Psoas muscle (tissue), 8 donors: ENCODE results near the gene EGLN1. TPM values are rescaled to one million over a fixed set of nuclear protein-coding genes. Genes with fewer than 3 reads are reported as not detected.
"Not testable (repeated sequence)": the region's sequence is repeated elsewhere in the genome, so short reads cannot be mapped to it uniquely, and the experiment has no call there.

Experiments
- ATAC-seq, 4 donors: fragments of 200-7000 bp; cut with Tn5 transposase; one replicate each; pipeline ENCODE4 v1.9.1; 2020; ENCODE audit warnings: moderate library complexity in 3 of 4, mild to moderate bottlenecking in 2 of 4
- DNase-seq, 2 donors: peaks; one replicate each; pipeline ENCODE4 v3.0.0-alpha.2; 2020
- H3K27ac ChIP-seq: fragments of 200-600 bp; one replicate; pipeline ENCODE4 v1.8.0; 2022
- H3K27me3 ChIP-seq, 3 donors: fragments of 200-600 bp in 1 of 3; one replicate each; pipeline versions ENCODE4 v1.6.1 to v1.8.0; 2013 to 2022; ENCODE audit warnings: low read length in 2 of 3, mild to moderate bottlenecking in 2 of 3, moderate library complexity in 1 of 3; ENCODE audit not compliant: insufficient read depth in 3 of 3
- H3K36me3 ChIP-seq, 2 donors: fragments of 200-600 bp in 1 of 2; one replicate each; pipeline versions ENCODE4 v1.6.1 to v1.8.0; 2013 to 2022; ENCODE audit warnings: low read depth in 1 of 2, mild to moderate bottlenecking in 1 of 2, moderate library complexity in 1 of 2; ENCODE audit not compliant: insufficient read depth in 1 of 2
- H3K4me1 ChIP-seq: fragments of 200-600 bp; one replicate; pipeline ENCODE4 v1.8.0; 2022
- H3K4me3 ChIP-seq: fragments of 200-600 bp; one replicate; pipeline ENCODE4 v1.8.0; 2022; ENCODE audit warnings: mild to moderate bottlenecking
- H3K9me3 ChIP-seq: fragments of 200-600 bp; one replicate; pipeline ENCODE4 v1.8.0; 2022
- CTCF ChIP-seq: fragments of 200-600 bp; IDR thresholded peaks from one replicate; pipeline ENCODE4 v1.8.0; 2022; ENCODE audit warnings: antibody characterized with exemption
- WGBS, 3 donors: extraction: QIAGEN DNeasy Blood & Tissue Kit; methylation state at CpG; one replicate each; pipeline versions ENCODE4 v1.1.6 to v1.1.7; 2013; 5-methylcytosine and 5-hydroxymethylcytosine counted together
- intact Hi-C, 2 donors: fragments of 100-400 bp; cut with DNase I; formaldehyde crosslinking; loops; one replicate each; pipeline versions ENCODE4 v1.11.0 to v1.14.2; 2022
- polyA plus RNA-seq, 3 donors: library from polyadenylated mRNA; stranded (reverse); fragments of 200-250 nt; gene quantifications; one replicate each; pipeline ENCODE4 v1.2.3, GENCODE V29; 2013
- total RNA-seq, 4 donors: library from RNA; stranded (reverse); fragmentation: NEBNext Ultra II Directional in 2 of 4; extraction: Animal tissue kit (Norgen Biotek cat#: 25700) in 2 of 4; gene quantifications; one replicate each; pipeline versions ENCODE4 v1.2.1 to v1.2.4, GENCODE V29; 2021 to 2023
- donor health status: healthy with polysubstance abuse.
- donor health status: DM: no; HTN: no; CAD: no; lungs with moderate emphysema.
- donor health status: Bipolar disorder and iron deficiency.
- donor health status: healthy.
- donor health status: DM: yes; HTN: yes; CAD: no.
- donor health status: DM: no; HTN: no; CAD: no.
- donor health status: DM: no; HTN: no; CAD: no.
- donor health status: DM: yes; HTN: yes; CAD: no.

Gene EGLN1
- total and polyA plus RNA-seq, 7 donors = 52.4 to 596 (median 230) TPM

GRCh38 chr1:231463541-231463940 is 41.5 kb upstream of the EGLN1 start:
- no peak for TF ChIP-seq CTCF
- Histone ChIP-seq H3K4me3 (no peak overlapping the region), H3K9me3 (peaks cover 4% of the 10 kb centered on the region), H3K27me3 (no peaks in the 10 kb centered on the region), H3K36me3 (no peaks in the 10 kb centered on the region), H3K4me1 (no peaks in the 10 kb centered on the region), H3K27ac (no peak overlapping the region)
- intact Hi-C loops = no loop called here
- ATAC-seq (no peak), DNase-seq (no peak)
- 70 to 83% (median 77%) methylated on average over 6 of the region's 6 CpGs for WGBS, 3 donors

- H3K36me3 ChIP-seq = no peaks in the 10 kb centered on the region
- TF ChIP-seq CTCF = no peak
- ATAC-seq (no peak), DNase-seq (no peak)
- 69 to 85% (median 75%) methylated on average over 2 of the region's 2 CpGs for WGBS, 3 donors
- intact Hi-C loops = no loop called here
- H3K9me3 ChIP-seq = peaks cover 5% of the 10 kb centered on the region
- no peak overlapping the region for H3K4me3 ChIP-seq
- no peaks in the 10 kb centered on the region for H3K27me3 ChIP-seq
- H3K4me1 ChIP-seq = no peaks in the 10 kb centered on the region
- no peak overlapping the region for H3K27ac ChIP-seq
Observed at GRCh38 chr1:231460614-231461013, 38.5 kb upstream of the EGLN1 start.

- WGBS, 3 donors = 93 to 100% (median 96%) methylated on average over 1 of the region's 1 CpG
- ATAC-seq = not testable (repeated sequence)
Observed at GRCh38 chr1:231459438-231459837, 37.4 kb upstream of the EGLN1 start.

GRCh38 chr1:231457956-231458355 is 35.9 kb upstream of the EGLN1 start:
- H3K4me1 ChIP-seq, DNase-seq, H3K36me3 ChIP-seq, H3K27me3 ChIP-seq, H3K4me3 ChIP-seq, H3K9me3 ChIP-seq, intact Hi-C loops, H3K27ac ChIP-seq, ATAC-seq: not testable (repeated sequence)

More at GRCh38 chr1:231459438-231459837, 37.4 kb upstream of the EGLN1 start:
- H3K27ac ChIP-seq, DNase-seq, H3K4me1 ChIP-seq, H3K36me3 ChIP-seq, H3K27me3 ChIP-seq, H3K4me3 ChIP-seq, H3K9me3 ChIP-seq, intact Hi-C loops: not testable (repeated sequence)

- H3K4me1 ChIP-seq, ATAC-seq, H3K4me3 ChIP-seq, DNase-seq, H3K27me3 ChIP-seq, H3K9me3 ChIP-seq, H3K36me3 ChIP-seq, H3K27ac ChIP-seq: not testable (repeated sequence)
- intact Hi-C loops = loop anchor here in 1 of 2 donors (5.0 kb wide), 1 partner anchor 383 kb away; no protein-coding TSS in a partner anchor
- 91 to 94% (median 92%) methylated on average over 23 to 29 of the region's 29 CpGs for WGBS, 3 donors
Observed at GRCh38 chr1:231454133-231454532, 32.0 kb upstream of the EGLN1 start.

GRCh38 chr1:231446138-231446537 is 24.1 kb upstream of the EGLN1 start:
- H3K4me1 ChIP-seq = no peaks in the 10 kb centered on the region
- H3K9me3 ChIP-seq = peaks cover 9% of the 10 kb centered on the region
- no peaks in the 10 kb centered on the region for H3K27me3 ChIP-seq
- no peak overlapping the region for H3K4me3 ChIP-seq
- H3K36me3 ChIP-seq = no peaks in the 10 kb centered on the region
- intact Hi-C loops = loop anchor here in 1 of 2 donors (5.0 kb wide), 1 partner anchor 36 kb away; no protein-coding TSS in a partner anchor
- no peak for DNase-seq
- 74 to 80% (median 79%) methylated on average over 5 of the region's 5 CpGs for WGBS, 3 donors
- no peak overlapping the region for H3K27ac ChIP-seq
- no peak for ATAC-seq
- no peak for TF ChIP-seq CTCF
